Measurements from ENCODE around the gene BCL11B. TPM values are rescaled to one million over a fixed set of nuclear protein-coding genes. Genes with fewer than 3 reads are reported as not detected.

Gene BCL11B
- total and polyA plus RNA-seq, 2 of the 8 experiments (the other 6 are each of a cell fraction or from before 2014, with no cell fraction given): 0.63 to 5.9 TPM

DNA sequence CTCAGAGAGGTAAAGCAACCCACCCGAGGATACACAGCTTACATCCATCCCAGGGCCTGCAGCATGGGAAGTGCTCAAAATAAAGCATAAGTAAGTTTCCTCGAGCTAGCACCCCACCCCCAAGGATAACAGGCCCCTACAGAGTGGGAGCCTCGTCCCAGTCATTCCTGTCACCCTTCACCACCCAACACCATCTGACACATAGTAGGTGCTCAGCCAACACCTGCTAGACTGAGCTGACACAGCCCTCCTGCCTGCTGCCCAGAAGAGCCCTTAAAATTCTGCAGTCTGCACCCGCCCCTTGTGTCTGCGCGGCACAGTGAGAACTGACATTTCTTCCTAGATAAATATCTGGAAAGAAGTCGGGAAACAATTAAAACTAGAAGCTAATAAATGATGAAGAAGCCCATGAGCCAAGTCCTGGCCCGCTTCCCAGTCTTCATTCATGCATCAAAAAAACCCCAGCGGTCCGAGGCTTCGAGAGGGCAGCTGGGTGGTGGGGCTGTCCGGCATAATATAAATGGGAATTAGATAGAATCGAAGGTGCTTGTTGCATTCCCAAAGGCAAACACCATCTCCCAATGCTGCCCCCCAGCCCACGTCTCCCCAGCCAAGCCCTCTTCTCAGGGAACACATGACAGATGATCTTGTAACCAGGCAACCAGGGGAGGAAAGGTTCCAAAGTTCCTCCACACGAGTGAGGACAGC lies 76.2 kb downstream of the BCL11B start (continued):
- TF ChIP-seq, protein P1, sequence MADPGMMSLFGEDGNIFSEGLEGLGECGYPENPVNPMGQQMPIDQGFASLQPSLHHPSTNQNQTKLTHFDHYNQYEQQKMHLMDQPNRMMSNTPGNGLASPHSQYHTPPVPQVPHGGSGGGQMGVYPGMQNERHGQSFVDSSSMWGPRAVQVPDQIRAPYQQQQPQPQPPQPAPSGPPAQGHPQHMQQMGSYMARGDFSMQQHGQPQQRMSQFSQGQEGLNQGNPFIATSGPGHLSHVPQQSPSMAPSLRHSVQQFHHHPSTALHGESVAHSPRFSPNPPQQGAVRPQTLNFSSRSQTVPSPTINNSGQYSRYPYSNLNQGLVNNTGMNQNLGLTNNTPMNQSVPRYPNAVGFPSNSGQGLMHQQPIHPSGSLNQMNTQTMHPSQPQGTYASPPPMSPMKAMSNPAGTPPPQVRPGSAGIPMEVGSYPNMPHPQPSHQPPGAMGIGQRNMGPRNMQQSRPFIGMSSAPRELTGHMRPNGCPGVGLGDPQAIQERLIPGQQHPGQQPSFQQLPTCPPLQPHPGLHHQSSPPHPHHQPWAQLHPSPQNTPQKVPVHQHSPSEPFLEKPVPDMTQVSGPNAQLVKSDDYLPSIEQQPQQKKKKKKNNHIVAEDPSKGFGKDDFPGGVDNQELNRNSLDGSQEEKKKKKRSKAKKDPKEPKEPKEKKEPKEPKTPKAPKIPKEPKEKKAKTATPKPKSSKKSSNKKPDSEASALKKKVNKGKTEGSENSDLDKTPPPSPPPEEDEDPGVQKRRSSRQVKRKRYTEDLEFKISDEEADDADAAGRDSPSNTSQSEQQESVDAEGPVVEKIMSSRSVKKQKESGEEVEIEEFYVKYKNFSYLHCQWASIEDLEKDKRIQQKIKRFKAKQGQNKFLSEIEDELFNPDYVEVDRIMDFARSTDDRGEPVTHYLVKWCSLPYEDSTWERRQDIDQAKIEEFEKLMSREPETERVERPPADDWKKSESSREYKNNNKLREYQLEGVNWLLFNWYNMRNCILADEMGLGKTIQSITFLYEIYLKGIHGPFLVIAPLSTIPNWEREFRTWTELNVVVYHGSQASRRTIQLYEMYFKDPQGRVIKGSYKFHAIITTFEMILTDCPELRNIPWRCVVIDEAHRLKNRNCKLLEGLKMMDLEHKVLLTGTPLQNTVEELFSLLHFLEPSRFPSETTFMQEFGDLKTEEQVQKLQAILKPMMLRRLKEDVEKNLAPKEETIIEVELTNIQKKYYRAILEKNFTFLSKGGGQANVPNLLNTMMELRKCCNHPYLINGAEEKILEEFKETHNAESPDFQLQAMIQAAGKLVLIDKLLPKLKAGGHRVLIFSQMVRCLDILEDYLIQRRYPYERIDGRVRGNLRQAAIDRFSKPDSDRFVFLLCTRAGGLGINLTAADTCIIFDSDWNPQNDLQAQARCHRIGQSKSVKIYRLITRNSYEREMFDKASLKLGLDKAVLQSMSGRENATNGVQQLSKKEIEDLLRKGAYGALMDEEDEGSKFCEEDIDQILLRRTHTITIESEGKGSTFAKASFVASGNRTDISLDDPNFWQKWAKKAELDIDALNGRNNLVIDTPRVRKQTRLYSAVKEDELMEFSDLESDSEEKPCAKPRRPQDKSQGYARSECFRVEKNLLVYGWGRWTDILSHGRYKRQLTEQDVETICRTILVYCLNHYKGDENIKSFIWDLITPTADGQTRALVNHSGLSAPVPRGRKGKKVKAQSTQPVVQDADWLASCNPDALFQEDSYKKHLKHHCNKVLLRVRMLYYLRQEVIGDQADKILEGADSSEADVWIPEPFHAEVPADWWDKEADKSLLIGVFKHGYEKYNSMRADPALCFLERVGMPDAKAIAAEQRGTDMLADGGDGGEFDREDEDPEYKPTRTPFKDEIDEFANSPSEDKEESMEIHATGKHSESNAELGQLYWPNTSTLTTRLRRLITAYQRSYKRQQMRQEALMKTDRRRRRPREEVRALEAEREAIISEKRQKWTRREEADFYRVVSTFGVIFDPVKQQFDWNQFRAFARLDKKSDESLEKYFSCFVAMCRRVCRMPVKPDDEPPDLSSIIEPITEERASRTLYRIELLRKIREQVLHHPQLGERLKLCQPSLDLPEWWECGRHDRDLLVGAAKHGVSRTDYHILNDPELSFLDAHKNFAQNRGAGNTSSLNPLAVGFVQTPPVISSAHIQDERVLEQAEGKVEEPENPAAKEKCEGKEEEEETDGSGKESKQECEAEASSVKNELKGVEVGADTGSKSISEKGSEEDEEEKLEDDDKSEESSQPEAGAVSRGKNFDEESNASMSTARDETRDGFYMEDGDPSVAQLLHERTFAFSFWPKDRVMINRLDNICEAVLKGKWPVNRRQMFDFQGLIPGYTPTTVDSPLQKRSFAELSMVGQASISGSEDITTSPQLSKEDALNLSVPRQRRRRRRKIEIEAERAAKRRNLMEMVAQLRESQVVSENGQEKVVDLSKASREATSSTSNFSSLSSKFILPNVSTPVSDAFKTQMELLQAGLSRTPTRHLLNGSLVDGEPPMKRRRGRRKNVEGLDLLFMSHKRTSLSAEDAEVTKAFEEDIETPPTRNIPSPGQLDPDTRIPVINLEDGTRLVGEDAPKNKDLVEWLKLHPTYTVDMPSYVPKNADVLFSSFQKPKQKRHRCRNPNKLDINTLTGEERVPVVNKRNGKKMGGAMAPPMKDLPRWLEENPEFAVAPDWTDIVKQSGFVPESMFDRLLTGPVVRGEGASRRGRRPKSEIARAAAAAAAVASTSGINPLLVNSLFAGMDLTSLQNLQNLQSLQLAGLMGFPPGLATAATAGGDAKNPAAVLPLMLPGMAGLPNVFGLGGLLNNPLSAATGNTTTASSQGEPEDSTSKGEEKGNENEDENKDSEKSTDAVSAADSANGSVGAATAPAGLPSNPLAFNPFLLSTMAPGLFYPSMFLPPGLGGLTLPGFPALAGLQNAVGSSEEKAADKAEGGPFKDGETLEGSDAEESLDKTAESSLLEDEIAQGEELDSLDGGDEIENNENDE (IDR thresholded peaks at IDR 0.05; ENCODE audit: insufficient replicate concordance, low read length): no peak
- no peak for TF ChIP-seq ZNF274 (IDR thresholded peaks at IDR 0.05; ENCODE audit: borderline replicate concordance, extremely low read depth, low read length)
- TF ChIP-seq EGR1 (IDR thresholded peaks at IDR 0.05; ENCODE audit: borderline replicate concordance, low read depth, low read length): no peak
- TF ChIP-seq BACH1 (IDR thresholded peaks at IDR 0.05; ENCODE audit: low read length): no peak

All from H1 (cell line).